Umbilical cord (tissue), 2 donors: ENCODE data around the gene GAK. TPM values are rescaled to one million over a fixed set of nuclear protein-coding genes. Genes with fewer than 3 reads are reported as not detected.

Experiments
- DNase-seq: peaks from one replicate; pipeline ENCODE4 v3.0.0-alpha.2; 2015; ENCODE audit warnings: low spot score
- total RNA-seq: library from RNA; depleted of rRNA; stranded (reverse); fragments of >200 nt; gene quantifications from one replicate; pipeline ENCODE4 v1.2.3, GENCODE V29; 2014; ENCODE audit warnings: low replicate concordance; ENCODE audit not compliant: insufficient read depth

The GAK gene
- total RNA-seq, 1 donor from 2014 or later, result 51.5 TPM

- no peak for DNase-seq
These were observed 80.2 kb downstream of the GAK start for GRCh38 chr4:851701-852430.

GRCh38 chr4:850323-850945, 81.7 kb downstream of the GAK start:
- no peak for DNase-seq

GRCh38 chr4:849478-850175, 82.5 kb downstream of the GAK start:
- DNase-seq, result no peak

- no peak for DNase-seq
These were observed 83.2 kb downstream of the GAK start for GRCh38 chr4:848803-849477.

- no peak for DNase-seq
These were observed 83.8 kb downstream of the GAK start for GRCh38 chr4:848307-848691.

- DNase-seq, result peak; percentile 14
These were observed 86.3 kb downstream of the GAK start for GRCh38 chr4:845836-846251.

- peak; percentile 4 for DNase-seq
These were observed 86.8 kb downstream of the GAK start for GRCh38 chr4:845233-845835.

GRCh38 chr4:844752-845232, 87.3 kb downstream of the GAK start:
- DNase-seq, result no peak

- no peak for DNase-seq
These were observed 92.3 kb downstream of the GAK start for GRCh38 chr4:839675-840443.

- DNase-seq, result no peak
These were observed 94.3 kb downstream of the GAK start for GRCh38 chr4:837772-838171.

GRCh38 chr4:836750-837301, 95.3 kb downstream of the GAK start:
- DNase-seq, result no peak

GRCh38 chr4:836003-836511, 96.1 kb downstream of the GAK start:
- DNase-seq, result no peak

- no peak for DNase-seq
These were observed 96.7 kb downstream of the GAK start for GRCh38 chr4:835148-836002.

- no peak for DNase-seq
These were observed 97.6 kb downstream of the GAK start for GRCh38 chr4:834368-835147.

- DNase-seq, result no peak
These were observed 98.3 kb downstream of the GAK start for GRCh38 chr4:833731-834367.

- DNase-seq, result no peak
These were observed 99.0 kb downstream of the GAK start for GRCh38 chr4:833156-833555.

GRCh38 chr4:832536-832935, 99.6 kb downstream of the GAK start:
- no peak for DNase-seq

- DNase-seq, result no peak
These were observed 100.0 kb downstream of the GAK start for GRCh38 chr4:832108-832507.
